Neural cell (in vitro differentiated cells): Measurements from ENCODE around the gene PINLYP.

Experiments
- EP300 ChIP-seq: fragments of 450-650 bp; conservative IDR thresholded peaks from 2 replicates; pipeline ENCODE4 v1.6.1; 2014; ENCODE audit warnings: antibody characterized with exemption, mild to moderate bottlenecking, moderate library complexity; ENCODE audit not compliant: poor library complexity, severe bottlenecking
- RAD21 ChIP-seq: fragments of 450-650 bp; conservative IDR thresholded peaks from 2 replicates; pipeline ENCODE4 v1.6.1; 2014; ENCODE audit warnings: antibody characterized with exemption, mild to moderate bottlenecking, moderate library complexity
- TAF1 ChIP-seq: IDR thresholded peaks from 2 replicates; pipeline ENCODE4 v1.6.1; 2012; ENCODE audit warnings: low read depth

- TF ChIP-seq EP300 (no peak), RAD21 (no peak), TAF1 (no peak)
These were observed 34.3 kb downstream of the PINLYP start for GRCh38 chr19:43609872-43610271.
